ENCODE measurements around the gene CNDP2. TPM values are rescaled to one million over a fixed set of nuclear protein-coding genes. Genes with fewer than 3 reads are reported as not detected.

The CNDP2 gene
- total and polyA plus RNA-seq, 3 donors from 2014 or later, result 72.0 to 84.5 (median 74.4) TPM

GRCh38 chr18:74456017-74456348 lies 40.2 kb upstream of the CNDP2 start:
- TF ChIP-seq CTCF (IDR thresholded peaks at IDR 0.05) (no peak), POLR2A (IDR thresholded peaks at IDR 0.05) (no peak)
- Histone ChIP-seq H3K27me3 (no peaks in the 10 kb centered on the region), H3K4me3 (peak overlapping the region; percentile 39 to 67), H3K9me3 (no peaks in the 10 kb centered on the region), H3K4me1 (peaks cover 9% of the 10 kb centered on the region), H3K27ac (peak overlapping the region; percentile 57 to 59), H3K36me3 (ENCODE audit: low read depth, missing control alignments) (no peaks in the 10 kb centered on the region)
- no peak for DNase-seq
- 8 to 9% methylated on average over 7 of the region's 7 CpGs for WGBS, 2 donors
- intact Hi-C loops (cut with DNase I; ENCODE audit: low total_unique reads), result no loop called here

DNA sequence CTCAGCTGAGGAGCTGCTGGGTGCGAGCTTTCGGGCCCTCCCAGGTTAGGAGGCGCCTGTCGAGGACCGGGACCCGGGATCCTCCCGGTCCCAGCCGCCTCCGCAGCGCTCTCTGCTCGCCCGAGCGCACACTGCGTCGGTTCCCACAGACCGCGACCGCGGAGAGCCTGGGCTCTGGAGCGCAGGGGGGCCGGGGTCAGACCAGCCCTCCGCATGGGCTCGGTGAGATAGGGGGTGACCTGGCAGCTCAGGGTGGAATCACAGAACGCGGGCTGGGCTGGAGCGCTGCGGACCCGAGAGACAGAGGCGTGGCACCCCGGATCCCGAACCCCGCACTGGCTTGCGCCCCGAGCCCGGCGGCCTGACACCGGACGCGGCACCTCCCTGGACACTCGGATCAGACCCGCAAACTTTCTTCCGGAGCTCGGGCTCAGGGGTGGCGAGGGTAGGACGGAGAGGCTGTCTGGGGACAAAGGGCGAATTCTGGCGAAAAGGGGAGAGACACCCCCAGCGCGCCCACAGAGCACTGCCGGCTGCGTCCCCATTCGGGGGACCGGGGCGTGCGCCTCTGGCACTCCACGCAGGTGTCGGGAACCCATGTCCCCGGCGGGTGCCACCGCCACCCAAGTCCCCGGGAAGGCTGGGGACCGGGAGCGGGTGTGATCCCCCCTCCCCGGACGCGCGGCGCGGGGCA lies 39.7 kb upstream of the CNDP2 start:
- H3K36me3 ChIP-seq (ENCODE audit: low read depth, missing control alignments), result no peaks in the 10 kb centered on the region
- DNase-seq, result peak; percentile 22

DNA sequence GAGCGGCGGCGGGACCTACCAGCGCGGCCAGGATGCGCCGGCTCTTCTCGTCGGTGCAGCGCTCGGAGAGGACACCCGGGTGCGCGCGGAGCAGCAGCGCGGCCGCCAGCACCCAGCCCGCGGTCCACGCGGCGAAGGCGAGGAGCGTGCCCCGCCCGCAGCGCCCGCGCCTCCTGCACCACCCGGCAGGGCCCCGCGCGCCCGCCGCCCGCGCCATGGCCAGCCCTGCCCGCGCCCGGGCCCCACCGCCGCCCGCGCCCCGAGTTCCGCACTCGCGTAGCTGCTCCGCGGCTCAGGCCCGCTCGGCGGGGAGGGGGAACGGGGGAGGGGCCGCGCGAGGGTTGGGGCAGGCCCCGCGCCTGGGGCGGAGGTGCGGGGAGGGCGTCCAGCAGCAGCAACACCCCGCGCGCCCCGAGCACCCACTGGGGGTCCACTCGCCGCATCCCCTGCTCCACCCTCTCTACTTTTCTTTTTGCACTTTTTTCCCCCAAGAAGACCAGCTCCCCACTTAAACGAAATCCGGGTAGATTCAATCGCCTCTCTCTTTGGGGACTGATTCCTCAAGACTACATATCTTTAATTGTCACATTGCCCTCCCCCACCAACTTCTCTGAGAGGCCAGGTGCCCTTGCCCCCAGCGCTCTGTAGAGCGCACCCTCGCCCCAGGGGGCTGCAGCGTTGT lies 39.0 kb upstream of the CNDP2 start, which contains the start of gene DIPK1C:
Gene DIPK1C, minus strand, starts transcription at position 266 of the 682 bp plus-strand sequence. Its CDS starts 49 bp downstream, at position 217.
- intact Hi-C loops (cut with DNase I; ENCODE audit: low total_unique reads), result no loop called here
- Histone ChIP-seq H3K27ac (peak within 1 kb of the TSS; percentile 66 to 69), H3K4me1 (peaks cover 9% of the 10 kb centered on the region), H3K4me3 (peak within 1 kb of the TSS; percentile 39 to 67), H3K9me3 (no peaks in the 10 kb centered on the region), H3K36me3 (ENCODE audit: low read depth, missing control alignments) (no peaks in the 10 kb centered on the region), H3K27me3 (no peaks in the 10 kb centered on the region)
- WGBS, 2 donors, result 1 to 2% methylated on average over 10 to 48 of the region's 76 CpGs
- TF ChIP-seq POLR2A (IDR thresholded peaks at IDR 0.05) (no peak), CTCF (IDR thresholded peaks at IDR 0.05) (no peak)
- DNase-seq, result peak; percentile 33

More for the DNA sequence above, 39.7 kb upstream of the CNDP2 start:
- no peak for TF ChIP-seq POLR2A (IDR thresholded peaks at IDR 0.05)
- no peak for TF ChIP-seq CTCF (IDR thresholded peaks at IDR 0.05)
- H3K9me3 ChIP-seq, result no peaks in the 10 kb centered on the region
- 1 to 3% methylated on average over 12 to 69 of the region's 69 CpGs for WGBS, 2 donors
- intact Hi-C loops (cut with DNase I; ENCODE audit: low total_unique reads), result no loop called here
- no peaks in the 10 kb centered on the region for H3K27me3 ChIP-seq
- peaks cover 9% of the 10 kb centered on the region for H3K4me1 ChIP-seq
- peak overlapping the region; percentile 39 to 67 for H3K4me3 ChIP-seq
- peak overlapping the region; percentile 57 to 59 for H3K27ac ChIP-seq

GRCh38 chr18:74457725-74458421 lies 38.3 kb upstream of the CNDP2 start:
- peaks cover 9% of the 10 kb centered on the region for H3K4me1 ChIP-seq
- peak; percentile 90 for DNase-seq
- no peaks in the 10 kb centered on the region for H3K27me3 ChIP-seq
- no peaks in the 10 kb centered on the region for H3K36me3 ChIP-seq (ENCODE audit: low read depth, missing control alignments)
- no peak for TF ChIP-seq POLR2A (IDR thresholded peaks at IDR 0.05)
- TF ChIP-seq CTCF (IDR thresholded peaks at IDR 0.05), result no peak
- intact Hi-C loops (cut with DNase I; ENCODE audit: low total_unique reads), result no loop called here
- H3K27ac ChIP-seq, result peak overlapping the region; percentile 66 to 69
- 5 to 6% methylated on average over 14 to 34 of the region's 34 CpGs for WGBS, 2 donors
- H3K9me3 ChIP-seq, result no peaks in the 10 kb centered on the region
- H3K4me3 ChIP-seq, result no peak overlapping the region
